K562 (cell line): Measurements from ENCODE around the gene TEX22. TPM values are rescaled to one million over a fixed set of nuclear protein-coding genes. Genes with fewer than 3 reads are reported as not detected.

Experiments
- CCAR2 ChIP-seq: fragments of 200-400 bp; formaldehyde crosslinking; IDR thresholded peaks from 2 replicates; pipeline ENCODE4 v1.6.1; 2017; ENCODE audit warnings: mild to moderate bottlenecking, low read depth, low read length
- CXXC5 ChIP-seq: fragments of 250-450 bp; sonication (Bioruptor Pico); IDR thresholded peaks from 2 replicates; pipeline ENCODE4 v1.8.0; 2022; ENCODE audit warnings: inconsistent platforms, mild to moderate bottlenecking, moderate library complexity
- FOXA3 ChIP-seq, 2 experiments: fragments of 450-650 bp in 1 of 2; sonication (generic) in 1 of 2; formaldehyde crosslinking; IDR thresholded peaks in 1 of 2; conservative IDR thresholded peaks in 1 of 2; 2 replicates each; pipeline versions ENCODE4 v1.4.0 to v1.8.0; 2020 to 2022; ENCODE audit warnings: mild to moderate bottlenecking in 2 of 2, missing genetic modification reagents in 1 of 2
- HCFC1 ChIP-seq: IDR thresholded peaks from 2 replicates; pipeline ENCODE4 v1.6.1; 2012; ENCODE audit warnings: low read depth, low read length, improper control_type of control experiment
- HDAC8 ChIP-seq: fragments of 450-650 bp; IDR thresholded peaks from 2 replicates; pipeline ENCODE4 v1.6.1; 2016; ENCODE audit warnings: mild to moderate bottlenecking, missing genetic modification characterization, moderate library complexity, missing compliant biosample characterization
- HMG20B ChIP-seq: fragments of 250-450 bp; sonication (Bioruptor Pico); IDR thresholded peaks from 2 replicates; pipeline ENCODE4 v1.5.0; 2021; ENCODE audit warnings: mild to moderate bottlenecking
- KDM2B ChIP-seq: fragments of 250-450 bp; sonication (Bioruptor Pico); IDR thresholded peaks from 2 replicates; pipeline ENCODE4 v1.8.0; 2021; ENCODE audit warnings: mild to moderate bottlenecking, moderate library complexity
- LCOR ChIP-seq: sonication (generic); formaldehyde crosslinking; IDR thresholded peaks from 2 replicates; pipeline ENCODE4 v1.8.0; 2022; ENCODE audit warnings: mild to moderate bottlenecking, missing genetic modification reagents
- MYC ChIP-seq, 2 experiments: fragments of 250-450 bp in 1 of 2; sonication (Bioruptor Pico) in 1 of 2; IDR thresholded peaks; 2 replicates each; pipeline versions ENCODE4 v1.5.1 to v1.6.1; 2012 to 2021; ENCODE audit warnings: low read depth in 2 of 2, borderline replicate concordance in 1 of 2, improper control_type of control experiment in 1 of 2, low read length in 1 of 2, mild to moderate bottlenecking in 1 of 2, moderate library complexity in 1 of 2
- NR2C1 ChIP-seq, 2 experiments: fragments of 450-650 bp; IDR thresholded peaks; 2 replicates each; pipeline ENCODE4 v1.6.1; 2017; ENCODE audit warnings: mild to moderate bottlenecking in 2 of 2, antibody characterized with exemption in 1 of 2, inconsistent platforms in 1 of 2, missing compliant biosample characterization in 1 of 2, missing genetic modification characterization in 1 of 2
- NR3C1 ChIP-seq: sonication (generic); formaldehyde crosslinking; IDR thresholded peaks from 2 replicates; pipeline ENCODE4 v1.8.1; 2022; ENCODE audit warnings: missing genetic modification reagents
- SP2 ChIP-seq: IDR thresholded peaks from 2 replicates; pipeline ENCODE4 v1.6.1; 2011; ENCODE audit warnings: mild to moderate bottlenecking, low read depth, low read length, moderate library complexity; ENCODE audit not compliant: poor library complexity, severe bottlenecking; ENCODE audit errors: extremely low read depth
- STAG1 ChIP-seq: sonication (generic); formaldehyde crosslinking; IDR thresholded peaks from 2 replicates; pipeline ENCODE4 v1.5.0; 2020; ENCODE audit warnings: missing genetic modification reagents, borderline replicate concordance
- XRCC3 ChIP-seq: fragments of 450-650 bp; IDR thresholded peaks from 2 replicates; pipeline ENCODE4 v1.6.1; 2017; ENCODE audit warnings: mild to moderate bottlenecking, moderate library complexity
- ZBTB34 ChIP-seq: fragments of 250-450 bp; sonication (Bioruptor Pico); IDR thresholded peaks from 2 replicates; pipeline ENCODE4 v1.8.0; 2021; ENCODE audit warnings: mild to moderate bottlenecking, moderate library complexity
- polyA plus RNA-seq, 8 experiments: library from polyadenylated mRNA; depleted of rRNA in 4 of 8; stranded (reverse) in 5 of 8; unstranded in 3 of 8; fragments of >200 nt; fragmentation: Nextera tagmentation in 2 of 8; fragmentation: Illumina TruSeq in 1 of 8; extraction: Ambion mirVana in 2 of 8; extraction: Trizol in 1 of 8; gene quantifications; 2 replicates each; pipeline versions ENCODE4 v1.2.1 to v1.2.3, GENCODE V29; 2011 to 2014; ENCODE audit warnings: inconsistent platforms in 1 of 8, missing spikeins in 1 of 8
- total RNA-seq, 7 experiments: library from RNA; depleted of rRNA in 6 of 7; stranded (reverse); fragments of >200 nt in 6 of 7; fragmentation: Illumina TruSeq in 2 of 7; extraction: Trizol in 2 of 7; gene quantifications; 2 replicates each; pipeline versions ENCODE4 v1.2.1 to v1.2.3, GENCODE V29; 2011 to 2021; ENCODE audit warnings: low replicate concordance in 1 of 7
- TF ChIP-seq, protein P1 (sequence below): sonication (generic); formaldehyde crosslinking; IDR thresholded peaks from 2 replicates; pipeline ENCODE4 v1.8.1; 2023; ENCODE audit warnings: mild to moderate bottlenecking, missing genetic modification reagents
- TF ChIP-seq, protein P2 (sequence below): fragments of 250-450 bp; sonication (Bioruptor Pico); IDR thresholded peaks from 2 replicates; pipeline ENCODE4 v1.5.1; 2021; ENCODE audit warnings: mild to moderate bottlenecking
- TF ChIP-seq, protein P3 (sequence below): sonication (generic); formaldehyde crosslinking; IDR thresholded peaks from 2 replicates; pipeline ENCODE4 v1.8.1; 2023; ENCODE audit warnings: mild to moderate bottlenecking, missing genetic modification reagents, moderate library complexity

TEX22 gene
- total and polyA plus RNA-seq, 9 of the 15 experiments (the other 6 are each of a cell fraction or from before 2014, with no cell fraction given) = 0.04 to 1.7 (median 0.23) TPM; not detected in 2

GRCh38 chr14:105419195-105420091 lies 21.1 kb downstream of the TEX22 start, which contains the start of gene MTA1 (continued):
- TF ChIP-seq, protein P1, sequence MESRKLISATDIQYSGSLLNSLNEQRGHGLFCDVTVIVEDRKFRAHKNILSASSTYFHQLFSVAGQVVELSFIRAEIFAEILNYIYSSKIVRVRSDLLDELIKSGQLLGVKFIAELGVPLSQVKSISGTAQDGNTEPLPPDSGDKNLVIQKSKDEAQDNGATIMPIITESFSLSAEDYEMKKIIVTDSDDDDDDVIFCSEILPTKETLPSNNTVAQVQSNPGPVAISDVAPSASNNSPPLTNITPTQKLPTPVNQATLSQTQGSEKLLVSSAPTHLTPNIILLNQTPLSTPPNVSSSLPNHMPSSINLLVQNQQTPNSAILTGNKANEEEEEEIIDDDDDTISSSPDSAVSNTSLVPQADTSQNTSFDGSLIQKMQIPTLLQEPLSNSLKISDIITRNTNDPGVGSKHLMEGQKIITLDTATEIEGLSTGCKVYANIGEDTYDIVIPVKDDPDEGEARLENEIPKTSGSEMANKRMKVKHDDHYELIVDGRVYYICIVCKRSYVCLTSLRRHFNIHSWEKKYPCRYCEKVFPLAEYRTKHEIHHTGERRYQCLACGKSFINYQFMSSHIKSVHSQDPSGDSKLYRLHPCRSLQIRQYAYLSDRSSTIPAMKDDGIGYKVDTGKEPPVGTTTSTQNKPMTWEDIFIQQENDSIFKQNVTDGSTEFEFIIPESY (CRISPR knock-in tag) = no peak
- TF ChIP-seq XRCC3 (no peak), SP2 (no peak), NR2C1 (IDR thresholded peaks at IDR 0.05) (peak; percentile 80), NR2C1 (tag; IDR thresholded peaks at IDR 0.05) (peak; percentile 76), KDM2B (no peak), FOXA3 (CRISPR knock-in tag; conservative IDR thresholded peaks at IDR 0.05 in 1 of 2, IDR thresholded peaks at IDR 0.05 in 1 of 2) (no peak), HMG20B (CRISPR knock-in tag) (no peak), MYC (IDR thresholded peaks at IDR 0.05; ENCODE audit: low read depth, low read length) (no peak), MYC (CRISPR knock-in tag; IDR thresholded peaks at IDR 0.05; ENCODE audit: borderline replicate concordance, low read depth) (0 out of 2 replicates have a peak, but pooled peaks have one; percentile 23), CXXC5 (CRISPR knock-in tag) (peak; percentile 57), ZBTB34 (CRISPR knock-in tag) (no peak), STAG1 (no peak), LCOR (no peak), HCFC1 (no peak), NR3C1 (no peak), HDAC8 (tag) (no peak), CCAR2 (no peak)
- TF ChIP-seq, protein P2, sequence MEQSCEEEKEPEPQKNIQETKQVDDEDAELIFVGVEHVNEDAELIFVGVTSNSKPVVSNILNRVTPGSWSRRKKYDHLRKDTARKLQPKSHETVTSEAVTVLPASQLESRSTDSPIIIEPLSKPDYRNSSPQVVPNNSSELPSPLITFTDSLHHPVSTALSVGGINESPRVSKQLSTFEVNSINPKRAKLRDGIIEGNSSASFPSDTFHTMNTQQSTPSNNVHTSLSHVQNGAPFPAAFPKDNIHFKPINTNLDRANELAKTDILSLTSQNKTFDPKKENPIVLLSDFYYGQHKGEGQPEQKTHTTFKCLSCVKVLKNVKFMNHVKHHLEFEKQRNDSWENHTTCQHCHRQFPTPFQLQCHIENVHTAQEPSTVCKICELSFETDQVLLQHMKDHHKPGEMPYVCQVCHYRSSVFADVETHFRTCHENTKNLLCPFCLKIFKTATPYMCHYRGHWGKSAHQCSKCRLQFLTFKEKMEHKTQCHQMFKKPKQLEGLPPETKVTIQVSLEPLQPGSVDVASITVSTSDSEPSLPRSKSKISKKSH (CRISPR knock-in tag) = no peak
- TF ChIP-seq, protein P3, sequence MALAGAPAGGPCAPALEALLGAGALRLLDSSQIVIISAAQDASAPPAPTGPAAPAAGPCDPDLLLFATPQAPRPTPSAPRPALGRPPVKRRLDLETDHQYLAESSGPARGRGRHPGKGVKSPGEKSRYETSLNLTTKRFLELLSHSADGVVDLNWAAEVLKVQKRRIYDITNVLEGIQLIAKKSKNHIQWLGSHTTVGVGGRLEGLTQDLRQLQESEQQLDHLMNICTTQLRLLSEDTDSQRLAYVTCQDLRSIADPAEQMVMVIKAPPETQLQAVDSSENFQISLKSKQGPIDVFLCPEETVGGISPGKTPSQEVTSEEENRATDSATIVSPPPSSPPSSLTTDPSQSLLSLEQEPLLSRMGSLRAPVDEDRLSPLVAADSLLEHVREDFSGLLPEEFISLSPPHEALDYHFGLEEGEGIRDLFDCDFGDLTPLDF (CRISPR knock-in tag) = no peak
